ENCODE results near the gene CCNK.

CCNK gene

GRCh38 chr14:99535908-99536778 is 54.9 kb downstream of the CCNK start:
- no peak for DNase-seq (ENCODE audit: low read depth in 2 of 2)

- DNase-seq (ENCODE audit: low read depth in 2 of 2), result no peak
These were observed 56.2 kb downstream of the CCNK start for GRCh38 chr14:99537399-99537798.

GRCh38 chr14:99538275-99538674 is 57.1 kb downstream of the CCNK start:
- DNase-seq (ENCODE audit: low read depth in 2 of 2), result no peak

- no peak for DNase-seq (ENCODE audit: low read depth in 2 of 2)
These were observed 57.5 kb downstream of the CCNK start for GRCh38 chr14:99538733-99539132.

- DNase-seq (ENCODE audit: low read depth in 2 of 2), result no peak
These were observed 58.3 kb downstream of the CCNK start for GRCh38 chr14:99539491-99539890.

- DNase-seq (ENCODE audit: low read depth in 2 of 2), result no peak
These were observed 59.2 kb downstream of the CCNK start for GRCh38 chr14:99540196-99541032.

GRCh38 chr14:99541211-99541610 is 60.0 kb downstream of the CCNK start:
- no peak for DNase-seq (ENCODE audit: low read depth in 2 of 2)

- DNase-seq (ENCODE audit: low read depth in 2 of 2), result no peak
These were observed 60.7 kb downstream of the CCNK start for GRCh38 chr14:99541677-99542470.

- no peak for DNase-seq (ENCODE audit: low read depth in 2 of 2)
These were observed 61.4 kb downstream of the CCNK start for GRCh38 chr14:99542566-99542965.

- DNase-seq (ENCODE audit: low read depth in 2 of 2), result no peak
These were observed 62.2 kb downstream of the CCNK start for GRCh38 chr14:99543370-99543769.

GRCh38 chr14:99543985-99544384 is 62.8 kb downstream of the CCNK start:
- no peak for DNase-seq (ENCODE audit: low read depth in 2 of 2)

GRCh38 chr14:99544991-99545390 is 63.8 kb downstream of the CCNK start:
- DNase-seq (ENCODE audit: low read depth in 2 of 2), result no peak

GRCh38 chr14:99545586-99545985 is 64.4 kb downstream of the CCNK start:
- no peak for DNase-seq (ENCODE audit: low read depth in 2 of 2)

- DNase-seq (ENCODE audit: low read depth in 2 of 2), result no peak
These were observed 65.1 kb downstream of the CCNK start for GRCh38 chr14:99546234-99546879.

- no peak for DNase-seq (ENCODE audit: low read depth in 2 of 2)
These were observed 67.0 kb downstream of the CCNK start for GRCh38 chr14:99548255-99548654.

GRCh38 chr14:99548871-99549515 is 67.8 kb downstream of the CCNK start:
- no peak for DNase-seq (ENCODE audit: low read depth in 2 of 2)

GRCh38 chr14:99549684-99550083 is 68.5 kb downstream of the CCNK start:
- DNase-seq (ENCODE audit: low read depth in 2 of 2), result no peak

- DNase-seq (ENCODE audit: low read depth in 2 of 2), result no peak
These were observed 69.3 kb downstream of the CCNK start for GRCh38 chr14:99550387-99550992.

GRCh38 chr14:99551034-99551922 is 70.1 kb downstream of the CCNK start:
- no peak for DNase-seq (ENCODE audit: low read depth in 2 of 2)

Data from activated CD8-positive, alpha-beta memory T cell treated with anti-CD3 and anti-CD28 coated beads for 4 hours (primary cell).